Transverse colon (tissue), 3 donors: ENCODE results near the gene MAP2K4.

Experiments
- CTCF ChIP-seq, 5 experiments: fragments of 200-600 bp in 3 of 5; fragments of 450-650 bp in 2 of 5; sonication (generic) in 3 of 5; IDR thresholded peaks; 1 replicate in 2 of 5; 2 replicates in 3 of 5; pipeline ENCODE4 v1.5.1; 2016 to 2017; ENCODE audit warnings: antibody characterized with exemption in 5 of 5, inconsistent platforms in 3 of 5, mild to moderate bottlenecking in 2 of 5, moderate library complexity in 1 of 5
- EP300 ChIP-seq: sonication (generic); formaldehyde crosslinking; IDR thresholded peaks from one replicate; pipeline ENCODE4 v1.6.1; 2017; ENCODE audit warnings: antibody characterized with exemption, low read depth
- POLR2A ChIP-seq: fragments of 450-650 bp; IDR thresholded peaks from one replicate; pipeline ENCODE4 v1.6.1; 2016; ENCODE audit warnings: antibody characterized with exemption, mild to moderate bottlenecking, moderate library complexity

- TF ChIP-seq CTCF (IDR thresholded peaks at IDR 0.05) (no peak), POLR2A (no peak), EP300 (no peak)
Measured at GRCh38 chr17:12097326-12097725, 76.6 kb downstream of the MAP2K4 start.
